T-helper 17 cell (primary cell): ENCODE results near the gene TPX2. TPM values are rescaled to one million over a fixed set of nuclear protein-coding genes. Genes with fewer than 3 reads are reported as not detected.

Experiments
- ATAC-seq: fragments of 150-1000 bp; cut with Tn5 transposase; 2 replicates; pipeline ENCODE4 v1.10.0; 2021; ENCODE audit warnings: mild to moderate bottlenecking, moderate library complexity
- DNase-seq, 3 donors: peaks; one replicate each; pipeline versions ENCODE4 v3.0.0 to v3.0.0-alpha.2; 2020 to 2021
- H3K9me3 ChIP-seq: one replicate; pipeline ENCODE4 v1.7.0; 2013; ENCODE audit warnings: low read length, mild to moderate bottlenecking; ENCODE audit not compliant: control insufficient read depth, poor library complexity, severe bottlenecking
- H3K27ac Mint-ChIP-seq: one replicate; pipeline ENCODE4 v1.8.0; 2022; ENCODE audit warnings: mild to moderate bottlenecking, moderate library complexity, mixed read lengths
- H3K27me3 Mint-ChIP-seq: one replicate; pipeline ENCODE4 v1.8.0; 2022; ENCODE audit warnings: mixed read lengths
- H3K36me3 Mint-ChIP-seq: one replicate; pipeline ENCODE4 v1.8.0; 2022; ENCODE audit warnings: low read depth, mixed read lengths
- H3K4me1 Mint-ChIP-seq: one replicate; pipeline ENCODE4 v1.8.0; 2022; ENCODE audit warnings: mild to moderate bottlenecking, mixed read lengths
- H3K4me3 Mint-ChIP-seq: one replicate; pipeline ENCODE4 v1.8.0; 2022; ENCODE audit warnings: mild to moderate bottlenecking, moderate library complexity, mixed read lengths
- total RNA-seq, 4 donors: library from RNA in 2 of 4; stranded (reverse) in 2 of 4; gene quantifications; one replicate each; pipeline ENCODE4 v1.2.3 and lab custom pipeline; 2022 to 2026

TPX2 gene, protein sequence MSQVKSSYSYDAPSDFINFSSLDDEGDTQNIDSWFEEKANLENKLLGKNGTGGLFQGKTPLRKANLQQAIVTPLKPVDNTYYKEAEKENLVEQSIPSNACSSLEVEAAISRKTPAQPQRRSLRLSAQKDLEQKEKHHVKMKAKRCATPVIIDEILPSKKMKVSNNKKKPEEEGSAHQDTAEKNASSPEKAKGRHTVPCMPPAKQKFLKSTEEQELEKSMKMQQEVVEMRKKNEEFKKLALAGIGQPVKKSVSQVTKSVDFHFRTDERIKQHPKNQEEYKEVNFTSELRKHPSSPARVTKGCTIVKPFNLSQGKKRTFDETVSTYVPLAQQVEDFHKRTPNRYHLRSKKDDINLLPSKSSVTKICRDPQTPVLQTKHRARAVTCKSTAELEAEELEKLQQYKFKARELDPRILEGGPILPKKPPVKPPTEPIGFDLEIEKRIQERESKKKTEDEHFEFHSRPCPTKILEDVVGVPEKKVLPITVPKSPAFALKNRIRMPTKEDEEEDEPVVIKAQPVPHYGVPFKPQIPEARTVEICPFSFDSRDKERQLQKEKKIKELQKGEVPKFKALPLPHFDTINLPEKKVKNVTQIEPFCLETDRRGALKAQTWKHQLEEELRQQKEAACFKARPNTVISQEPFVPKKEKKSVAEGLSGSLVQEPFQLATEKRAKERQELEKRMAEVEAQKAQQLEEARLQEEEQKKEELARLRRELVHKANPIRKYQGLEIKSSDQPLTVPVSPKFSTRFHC
- total RNA-seq = 1 to 10 TPM in 1 of 2 donors, under 1 TPM in 1; 0.57 to 2.0 TPM
- 3.8 to 5.1 reads per million in 2 donors for total RNA-seq (lab: John Stamatoyannopoulos, UW)

DNA sequence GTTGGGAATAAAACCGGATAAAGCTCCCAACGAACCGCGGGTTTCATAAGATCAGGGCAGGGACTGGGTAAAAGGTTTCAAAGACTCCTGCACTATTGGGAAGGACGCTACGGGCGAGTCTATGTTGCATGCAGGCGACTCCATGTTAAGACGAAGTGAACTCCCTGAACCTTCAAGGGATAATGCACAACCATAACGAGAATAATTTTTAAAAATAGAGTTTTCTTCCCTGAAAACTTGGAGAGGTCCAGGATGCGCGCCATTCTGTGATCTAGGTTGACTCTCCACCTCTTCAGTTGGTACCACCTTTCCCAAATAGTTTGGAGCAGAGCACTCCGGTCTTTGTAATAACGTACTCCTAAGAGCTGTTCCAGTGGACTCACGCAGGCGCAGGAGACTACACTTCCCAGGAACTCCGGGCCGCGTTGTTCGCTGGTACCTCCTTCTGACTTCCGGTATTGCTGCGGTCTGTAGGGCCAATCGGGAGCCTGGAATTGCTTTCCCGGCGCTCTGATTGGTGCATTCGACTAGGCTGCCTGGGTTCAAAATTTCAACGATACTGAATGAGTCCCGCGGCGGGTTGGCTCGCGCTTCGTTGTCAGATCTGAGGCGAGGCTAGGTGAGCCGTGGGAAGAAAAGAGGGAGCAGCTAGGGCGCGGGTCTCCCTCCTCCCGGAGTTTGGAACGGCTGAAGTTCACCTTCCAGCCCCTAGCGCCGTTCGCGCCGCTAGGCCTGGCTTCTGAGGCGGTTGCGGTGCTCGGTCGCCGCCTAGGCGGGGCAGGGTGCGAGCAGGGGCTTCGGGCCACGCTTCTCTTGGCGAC lies at the start of gene TPX2:
Gene TPX2, plus strand, starts transcription at position 562 of the 821 bp plus-strand sequence. CDS start 18,187 bp downstream, outside the sequence.
- Mint-ChIP-seq H3K27ac (no peak within 1 kb of the TSS), H3K36me3 (no peaks in the 10 kb centered on the region)

DNA sequence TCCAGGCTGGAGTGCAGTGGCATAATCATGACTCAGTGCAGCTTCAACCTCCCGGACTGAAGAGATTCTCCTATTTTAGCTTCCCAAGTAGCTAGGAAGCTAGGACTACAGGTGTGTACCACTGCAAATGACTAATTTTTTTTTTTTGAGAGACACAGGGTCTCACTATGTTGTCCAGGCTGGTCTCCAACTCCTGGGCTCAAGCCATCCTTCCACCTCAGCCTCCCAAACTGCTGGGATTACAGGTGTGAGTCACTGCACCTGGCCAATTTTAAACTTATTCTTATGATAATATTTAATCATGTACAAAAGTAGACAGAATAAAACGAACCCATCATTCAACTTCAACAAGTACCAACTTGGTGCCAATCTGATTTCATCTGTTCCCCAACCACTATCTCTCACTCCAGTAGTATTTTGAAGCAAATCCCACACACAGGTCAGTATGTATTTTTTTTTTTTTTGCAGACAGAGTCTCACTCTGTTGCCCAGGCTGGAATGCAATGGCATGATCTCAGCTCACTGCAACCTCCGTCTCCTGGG lies 48.9 kb upstream of the TPX2 start:
- peaks cover 44% of the 10 kb centered on the region for H3K4me1 Mint-ChIP-seq
- DNase-seq (no peak), ATAC-seq (no peak)
- no peaks in the 10 kb centered on the region for H3K9me3 ChIP-seq
- no peaks in the 10 kb centered on the region for H3K27me3 Mint-ChIP-seq
- peaks cover 2% of the 10 kb centered on the region for H3K36me3 Mint-ChIP-seq
- H3K4me3 Mint-ChIP-seq = no peak overlapping the region
- peak overlapping the region; percentile 34 for H3K27ac Mint-ChIP-seq

More for the DNA sequence above, at the start of gene TPX2:
- Mint-ChIP-seq H3K27me3 (no peaks in the 10 kb centered on the region), H3K4me3 (no peak within 1 kb of the TSS), H3K4me1 (no peaks in the 10 kb centered on the region)
- DNase-seq (peak; percentile 20 to 63 (median 52)), ATAC-seq (peak; percentile 91)
- H3K9me3 ChIP-seq = no peaks in the 10 kb centered on the region

DNA sequence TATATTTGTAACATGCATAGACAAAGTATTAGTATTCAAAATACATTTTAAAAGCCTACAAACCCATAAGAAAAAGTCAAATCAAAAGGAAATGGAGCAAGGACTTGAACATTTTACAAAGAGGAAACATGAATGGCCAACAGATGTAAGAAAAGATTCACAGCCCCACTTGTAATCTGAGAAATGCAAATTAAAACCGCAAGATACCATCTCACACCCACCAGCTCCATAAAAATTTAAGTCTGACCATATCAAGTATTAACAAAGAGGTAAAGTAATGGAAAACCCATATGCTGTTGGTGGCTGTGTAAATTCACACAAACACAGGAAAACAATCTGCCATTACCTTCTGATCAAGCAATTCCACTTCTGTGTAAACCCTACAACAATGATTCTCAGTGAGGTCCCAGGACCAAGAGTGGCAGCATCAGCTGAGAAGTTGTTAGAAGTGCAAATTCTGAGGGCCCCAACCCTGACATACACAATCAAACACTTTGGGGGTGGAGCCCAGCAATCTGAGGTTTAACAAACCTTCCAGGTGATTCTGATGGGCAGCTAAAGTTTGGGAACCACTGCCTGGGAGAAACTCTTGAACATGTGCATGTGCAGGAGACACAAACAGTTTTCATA lies 47.3 kb upstream of the TPX2 start:
- no peak for ATAC-seq
- H3K4me3 Mint-ChIP-seq = no peak overlapping the region
- H3K36me3 Mint-ChIP-seq = peaks cover 2% of the 10 kb centered on the region
- no peaks in the 10 kb centered on the region for H3K27me3 Mint-ChIP-seq
- peak overlapping the region; percentile 82 for H3K27ac Mint-ChIP-seq
- no peak for DNase-seq
- H3K4me1 Mint-ChIP-seq = peaks cover 47% of the 10 kb centered on the region
- no peaks in the 10 kb centered on the region for H3K9me3 ChIP-seq

DNA sequence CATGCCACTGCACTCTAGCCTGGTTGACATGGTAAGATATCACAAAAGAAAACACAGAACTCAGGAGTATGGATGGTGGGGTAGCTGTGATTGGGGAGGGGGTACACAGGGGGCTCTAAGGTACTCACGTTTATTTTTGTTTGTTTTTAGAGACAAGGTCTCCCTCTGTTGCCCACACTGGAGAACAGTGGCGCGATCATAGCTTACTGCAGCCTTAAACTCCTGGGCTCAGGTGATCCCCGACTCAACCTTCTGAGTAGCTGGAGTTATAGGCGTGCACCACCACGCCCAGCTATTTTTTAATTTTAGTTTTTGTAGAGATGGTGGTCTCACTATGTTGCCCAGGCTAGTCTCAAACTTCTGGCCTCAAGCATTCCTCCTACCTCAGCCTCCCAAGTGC lies 45.7 kb upstream of the TPX2 start:
- H3K4me3 Mint-ChIP-seq = no peak overlapping the region
- H3K9me3 ChIP-seq = no peaks in the 10 kb centered on the region
- peaks cover 41% of the 10 kb centered on the region for H3K4me1 Mint-ChIP-seq
- no peak for DNase-seq
- H3K36me3 Mint-ChIP-seq = peaks cover 2% of the 10 kb centered on the region
- no peak overlapping the region for H3K27ac Mint-ChIP-seq
- no peak for ATAC-seq
- H3K27me3 Mint-ChIP-seq = no peaks in the 10 kb centered on the region

DNA sequence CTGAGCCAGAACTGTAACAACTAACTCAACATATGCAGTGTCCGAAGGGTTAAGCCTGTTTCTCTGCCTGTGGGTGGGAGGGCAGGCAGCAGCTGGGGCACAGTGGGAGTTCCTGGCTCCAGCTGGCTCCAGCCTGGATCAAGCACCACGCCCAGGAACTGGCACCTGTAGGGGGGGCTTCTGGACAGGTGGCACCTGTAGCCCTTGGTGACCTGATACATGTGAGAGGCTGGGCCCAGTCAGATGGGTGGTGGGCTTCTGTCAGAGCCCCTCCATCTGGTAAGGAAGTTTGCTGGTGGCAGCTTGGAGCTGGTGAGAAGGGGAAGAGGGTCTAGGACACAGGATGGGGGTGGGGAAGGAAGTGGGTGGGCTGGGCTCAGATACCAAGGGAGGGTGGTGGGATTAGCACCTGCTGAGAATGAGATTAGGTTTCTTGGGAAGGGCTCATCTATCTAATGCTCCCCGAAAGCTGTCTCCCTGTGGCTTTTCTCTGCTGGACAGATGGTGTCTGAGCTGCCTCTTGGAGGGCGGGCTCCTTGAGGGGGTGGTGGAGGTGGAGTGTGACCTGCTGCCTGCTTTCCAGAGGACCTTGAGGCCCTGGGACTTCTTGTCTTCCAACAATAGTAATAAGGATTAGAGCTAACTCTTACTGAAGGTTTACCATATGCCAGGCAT lies 45.0 kb upstream of the TPX2 start:
- Mint-ChIP-seq H3K4me3 (no peak overlapping the region), H3K27me3 (no peaks in the 10 kb centered on the region), H3K36me3 (peaks cover 2% of the 10 kb centered on the region), H3K27ac (peak overlapping the region; percentile 71), H3K4me1 (peaks cover 44% of the 10 kb centered on the region)
- no peaks in the 10 kb centered on the region for H3K9me3 ChIP-seq
- ATAC-seq (no peak), DNase-seq (no peak)

DNA sequence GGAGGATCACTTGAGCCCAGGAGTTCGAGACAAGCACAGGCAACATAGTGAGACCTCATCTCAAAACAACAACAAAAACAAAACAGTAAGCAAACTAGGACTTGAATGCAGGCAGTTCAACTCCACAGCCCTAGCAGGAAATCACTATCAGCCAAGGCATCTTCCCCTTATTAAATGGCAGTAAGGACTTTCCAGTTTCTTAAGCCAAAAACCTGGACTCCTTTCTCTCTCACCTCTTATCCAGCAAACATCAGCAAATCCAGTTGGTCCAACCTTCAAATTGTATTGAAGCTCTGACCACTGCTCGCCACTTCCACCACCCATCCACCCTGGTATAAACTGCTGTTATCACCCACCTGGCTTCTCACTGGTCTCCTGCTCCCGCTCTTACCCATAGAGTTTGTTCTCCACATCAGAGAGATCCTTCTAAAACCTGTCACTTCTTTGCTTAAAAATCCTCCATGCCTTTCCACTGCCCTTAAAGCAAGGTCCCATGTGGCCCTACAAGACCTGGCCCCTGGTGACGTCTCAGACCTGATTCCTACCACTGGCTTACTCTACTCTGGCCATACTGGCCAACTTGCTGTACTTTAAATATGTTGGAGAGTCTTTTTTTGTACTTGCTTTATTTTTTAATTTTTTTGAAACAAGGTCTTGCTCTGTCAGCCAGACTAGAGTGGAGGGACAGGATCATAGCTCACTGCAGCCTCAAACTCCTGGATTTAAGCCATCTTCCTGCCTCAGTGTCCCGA lies 44.1 kb upstream of the TPX2 start:
- Mint-ChIP-seq H3K27ac (peak overlapping the region; percentile 71), H3K27me3 (no peaks in the 10 kb centered on the region), H3K36me3 (peaks cover 2% of the 10 kb centered on the region), H3K4me1 (peaks cover 53% of the 10 kb centered on the region), H3K4me3 (no peak overlapping the region)
- ATAC-seq = no peak
- H3K9me3 ChIP-seq = no peaks in the 10 kb centered on the region
- DNase-seq = no peak

DNA sequence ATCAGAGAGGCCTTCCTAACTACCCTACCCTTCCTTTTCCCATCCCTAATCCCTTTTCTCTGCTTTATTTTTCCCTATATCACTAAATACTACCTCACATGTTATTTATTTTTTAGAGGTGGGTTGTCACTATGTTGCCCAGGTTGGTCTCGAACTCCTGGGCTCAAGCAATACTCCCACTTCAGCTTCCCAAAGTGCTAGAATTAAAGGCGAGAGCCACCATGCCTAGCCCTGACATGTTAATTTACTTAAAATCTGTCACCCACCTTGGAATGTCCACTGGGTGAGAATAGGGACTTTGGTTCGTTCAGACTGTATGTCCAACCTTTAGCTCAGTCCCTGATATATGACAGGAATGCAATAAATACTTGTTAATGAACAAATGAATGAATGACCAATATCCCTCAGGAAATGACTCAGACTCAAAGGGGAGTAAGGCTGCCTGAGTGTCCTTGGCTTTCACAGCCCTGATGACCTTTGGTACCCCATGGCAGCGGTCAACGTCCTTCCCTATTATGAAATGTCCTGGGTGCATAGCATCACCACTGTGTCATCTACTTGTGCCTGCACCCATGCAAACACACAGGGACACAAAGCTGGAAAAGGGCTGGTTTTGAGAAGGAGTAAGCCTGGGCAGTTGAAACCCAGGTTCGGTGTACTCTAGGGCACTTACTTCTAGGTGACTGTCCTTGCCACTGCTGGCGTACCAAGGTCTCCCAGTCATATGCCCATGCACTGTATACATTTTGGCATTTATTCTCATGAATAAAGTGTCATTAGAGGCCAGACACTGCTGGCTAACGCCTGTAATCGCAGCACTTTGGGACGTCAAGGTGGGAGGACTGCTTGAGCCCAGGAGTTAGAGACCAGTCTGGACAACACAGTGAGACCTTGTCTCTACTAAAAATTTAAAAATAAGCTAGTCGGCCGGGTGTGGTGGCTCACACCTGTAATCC lies 43.0 kb upstream of the TPX2 start:
- no peak for ATAC-seq
- Mint-ChIP-seq H3K4me1 (peaks cover 56% of the 10 kb centered on the region), H3K4me3 (no peak overlapping the region), H3K27me3 (no peaks in the 10 kb centered on the region), H3K27ac (no peak overlapping the region), H3K36me3 (peaks cover 2% of the 10 kb centered on the region)
- DNase-seq = no peak
- H3K9me3 ChIP-seq = no peaks in the 10 kb centered on the region

DNA sequence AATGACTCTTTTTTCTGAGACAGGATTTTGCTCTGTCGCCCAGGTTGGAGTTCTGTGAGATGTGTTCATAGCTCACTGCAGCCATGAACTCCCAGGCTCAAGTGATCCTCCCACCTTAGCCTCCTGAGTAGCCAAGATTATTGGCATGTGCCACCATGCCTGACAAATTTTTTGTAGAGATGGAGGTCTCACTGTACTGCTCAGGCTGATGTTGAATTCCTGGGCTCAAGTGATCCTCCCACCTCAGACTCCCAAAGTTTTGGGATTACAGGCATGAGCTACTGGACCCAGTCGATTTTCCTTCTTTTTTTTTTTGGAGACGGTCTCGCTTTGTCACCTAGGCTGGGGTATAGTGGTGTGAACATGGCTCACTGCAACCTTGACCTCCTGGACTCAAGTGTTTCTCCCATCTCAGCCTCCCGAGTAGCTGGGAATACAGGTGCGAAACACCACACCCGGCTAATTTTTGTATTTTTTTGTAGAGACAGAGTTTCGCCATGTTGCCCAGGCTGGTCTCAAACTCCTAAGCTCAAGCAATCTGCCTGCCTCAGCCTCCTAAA lies 40.8 kb upstream of the TPX2 start:
- DNase-seq (no peak), ATAC-seq (no peak)
- peaks cover 54% of the 10 kb centered on the region for H3K4me1 Mint-ChIP-seq
- peaks cover 8% of the 10 kb centered on the region for H3K36me3 Mint-ChIP-seq
- peak overlapping the region; percentile 85 for H3K27ac Mint-ChIP-seq
- H3K4me3 Mint-ChIP-seq = no peak overlapping the region
- no peaks in the 10 kb centered on the region for H3K9me3 ChIP-seq
- no peaks in the 10 kb centered on the region for H3K27me3 Mint-ChIP-seq

DNA sequence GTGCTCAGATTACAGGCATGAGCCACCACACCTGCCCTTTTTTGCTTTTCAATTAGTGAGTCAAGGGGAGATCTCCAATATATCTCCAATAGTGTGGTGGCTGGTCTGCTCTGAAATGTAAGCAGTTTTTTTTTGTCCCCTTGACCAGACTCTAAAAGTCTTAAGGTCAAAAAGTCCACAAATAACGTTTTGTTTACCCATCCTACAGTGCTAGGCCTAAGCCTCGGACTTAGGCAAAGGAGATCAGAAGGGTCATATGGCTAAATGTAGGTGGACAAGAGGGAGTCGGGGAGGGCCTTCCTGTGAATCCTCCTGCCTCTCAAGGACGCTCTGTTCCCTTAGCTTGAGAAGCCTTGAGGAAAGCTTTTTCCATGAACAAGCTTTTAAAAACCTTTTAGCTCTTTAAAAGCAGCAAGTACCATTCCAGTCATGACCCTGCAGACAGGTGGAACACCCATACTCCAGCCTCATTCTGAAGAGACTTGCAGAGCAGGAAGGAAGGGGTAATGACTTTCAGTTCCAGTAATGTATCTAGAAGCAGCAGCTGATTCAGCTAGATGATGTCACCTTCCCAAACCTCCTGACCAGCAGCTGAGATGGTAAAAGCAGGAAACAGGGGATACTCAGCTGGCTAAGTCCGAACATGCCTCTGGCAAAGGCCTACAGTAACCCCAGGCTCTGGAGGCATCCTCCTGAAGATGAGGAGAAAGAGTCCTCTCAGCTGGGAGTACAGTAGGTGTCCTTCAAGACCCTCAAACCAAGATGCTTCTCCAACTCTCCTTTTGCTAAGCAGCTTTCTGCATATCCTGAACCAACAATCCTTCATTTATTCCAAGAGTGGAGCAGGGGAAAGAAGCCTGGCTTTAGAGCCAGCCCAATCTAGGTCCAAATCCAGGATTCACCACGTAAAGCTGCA lies 40.0 kb upstream of the TPX2 start:
- H3K27me3 Mint-ChIP-seq = no peaks in the 10 kb centered on the region
- no peaks in the 10 kb centered on the region for H3K9me3 ChIP-seq
- H3K27ac Mint-ChIP-seq = peak overlapping the region; percentile 85
- peak; percentile 50 for ATAC-seq
- no peak overlapping the region for H3K4me3 Mint-ChIP-seq
- DNase-seq = no peak
- H3K36me3 Mint-ChIP-seq = peaks cover 8% of the 10 kb centered on the region
- H3K4me1 Mint-ChIP-seq = peaks cover 52% of the 10 kb centered on the region
